Measurements from ENCODE around the gene PPCDC.
"Not testable (repeated sequence)": the region's sequence is repeated elsewhere in the genome, so short reads cannot be mapped to it uniquely, and the experiment has no call there.

Gene PPCDC

DNA sequence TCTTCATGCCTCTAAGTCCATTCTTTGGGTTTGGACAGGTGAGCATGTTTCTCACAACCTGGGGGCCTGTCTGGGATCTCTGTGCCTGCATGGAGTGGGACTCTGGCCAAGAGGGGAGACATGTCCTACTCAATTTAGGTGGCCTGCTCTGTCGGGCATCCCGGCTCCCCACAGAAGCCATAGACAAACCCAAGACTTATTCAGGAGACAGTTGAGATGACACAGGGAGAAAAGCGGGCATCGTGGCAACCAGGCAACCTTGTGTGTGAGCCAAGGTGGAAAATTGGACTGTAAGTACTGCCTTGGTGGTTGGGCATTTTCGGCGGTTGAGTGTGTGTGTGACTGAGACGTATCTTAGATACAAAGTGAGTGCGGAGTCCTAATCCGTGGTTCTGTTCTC, 40.5 kb downstream of the PPCDC start:
- Mint-ChIP-seq H3K27me3 (peaks cover 16% of the 10 kb centered on the region), H3K4me3 (no peak overlapping the region), H3K27ac (no peak overlapping the region), H3K9me3 (no peaks in the 10 kb centered on the region), H3K4me1 (ENCODE audit: low read depth) (peaks cover 41% of the 10 kb centered on the region), H3K36me3 (ENCODE audit: low read depth) (peaks cover 8% of the 10 kb centered on the region)

DNA sequence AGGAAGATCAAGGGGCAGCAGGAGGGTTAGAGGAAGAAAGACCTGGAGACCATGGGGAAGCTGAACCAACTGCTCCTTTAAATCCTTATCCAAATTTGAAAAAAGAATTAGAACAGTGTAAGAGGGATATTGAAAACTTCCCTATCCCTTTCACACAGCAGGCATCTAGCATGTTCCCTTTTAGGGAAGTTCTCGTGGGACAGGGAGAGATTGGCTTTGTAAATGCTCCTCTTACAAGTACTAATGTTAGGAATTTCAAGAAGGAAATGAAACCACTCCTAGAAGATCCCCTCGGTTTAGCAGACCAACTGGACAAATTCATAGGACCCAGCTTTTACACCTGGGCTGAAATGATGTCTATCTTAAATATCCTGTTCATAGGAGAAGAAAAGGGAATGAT, 41.5 kb downstream of the PPCDC start:
- Mint-ChIP-seq H3K4me1 (ENCODE audit: low read depth) (peaks cover 46% of the 10 kb centered on the region), H3K4me3 (no peak overlapping the region), H3K9me3 (no peaks in the 10 kb centered on the region), H3K27ac (no peak overlapping the region), H3K27me3 (peaks cover 16% of the 10 kb centered on the region), H3K36me3 (ENCODE audit: low read depth) (peaks cover 8% of the 10 kb centered on the region)

DNA sequence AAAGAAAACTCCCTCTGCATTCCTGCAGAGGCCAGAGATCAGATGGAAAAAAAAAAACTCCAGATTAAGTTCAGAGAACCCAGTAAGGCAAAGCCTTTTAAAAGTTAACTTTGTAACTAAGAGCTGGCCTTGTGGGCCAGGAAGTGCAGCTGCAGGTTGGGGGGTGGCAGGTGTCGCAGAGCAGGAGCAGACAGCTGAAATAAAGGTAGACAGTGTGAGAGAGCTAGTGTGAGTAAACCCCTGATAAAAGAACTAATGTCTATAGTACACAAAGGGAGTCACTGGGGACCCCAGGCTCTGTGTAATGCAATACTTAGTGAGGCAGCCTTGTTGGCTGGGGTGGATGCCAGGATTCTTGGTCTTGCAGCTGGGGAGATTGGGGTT, 42.1 kb downstream of the PPCDC start:
- H3K27ac Mint-ChIP-seq = no peak overlapping the region
- H3K4me1 Mint-ChIP-seq (ENCODE audit: low read depth) = peaks cover 46% of the 10 kb centered on the region
- no peak overlapping the region for H3K4me3 Mint-ChIP-seq
- peaks cover 17% of the 10 kb centered on the region for H3K27me3 Mint-ChIP-seq
- peaks cover 8% of the 10 kb centered on the region for H3K36me3 Mint-ChIP-seq (ENCODE audit: low read depth)
- H3K9me3 Mint-ChIP-seq = no peaks in the 10 kb centered on the region

DNA sequence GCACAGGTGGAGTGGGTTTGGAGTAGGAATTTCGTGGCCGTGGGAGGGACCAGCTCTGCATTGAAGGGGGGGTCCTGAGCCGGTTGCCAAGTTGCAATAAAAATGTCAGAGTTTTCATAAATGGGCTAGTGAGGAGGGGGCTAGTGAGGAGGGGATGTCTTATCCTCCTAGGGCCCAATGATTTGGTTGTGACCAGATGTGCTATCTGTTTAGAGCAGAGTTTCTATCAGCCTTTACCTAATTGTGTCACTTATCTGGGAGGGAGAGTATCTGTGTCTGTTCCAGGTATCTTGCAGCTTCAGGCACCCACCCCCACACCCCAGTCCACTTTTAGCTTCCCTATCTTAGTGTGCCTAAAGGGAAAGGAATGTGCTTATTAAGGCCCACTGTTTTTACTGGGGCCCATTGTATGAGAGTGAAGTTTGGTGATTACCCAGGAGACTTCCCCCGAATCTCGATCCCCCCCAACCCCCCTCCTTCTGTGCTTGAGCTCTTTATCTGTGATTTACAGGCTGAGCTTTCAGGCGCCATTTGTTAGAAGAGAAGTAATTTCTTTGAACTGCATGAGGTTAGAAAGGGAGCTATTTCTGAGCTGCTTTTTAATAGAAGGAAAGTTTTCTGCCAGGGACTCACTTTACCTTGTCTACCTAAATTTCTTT, 42.6 kb downstream of the PPCDC start:
- Mint-ChIP-seq H3K27me3 (peaks cover 19% of the 10 kb centered on the region), H3K4me3 (no peak overlapping the region), H3K4me1 (ENCODE audit: low read depth) (peaks cover 43% of the 10 kb centered on the region), H3K36me3 (ENCODE audit: low read depth) (peaks cover 8% of the 10 kb centered on the region), H3K27ac (no peak overlapping the region), H3K9me3 (no peaks in the 10 kb centered on the region)

DNA sequence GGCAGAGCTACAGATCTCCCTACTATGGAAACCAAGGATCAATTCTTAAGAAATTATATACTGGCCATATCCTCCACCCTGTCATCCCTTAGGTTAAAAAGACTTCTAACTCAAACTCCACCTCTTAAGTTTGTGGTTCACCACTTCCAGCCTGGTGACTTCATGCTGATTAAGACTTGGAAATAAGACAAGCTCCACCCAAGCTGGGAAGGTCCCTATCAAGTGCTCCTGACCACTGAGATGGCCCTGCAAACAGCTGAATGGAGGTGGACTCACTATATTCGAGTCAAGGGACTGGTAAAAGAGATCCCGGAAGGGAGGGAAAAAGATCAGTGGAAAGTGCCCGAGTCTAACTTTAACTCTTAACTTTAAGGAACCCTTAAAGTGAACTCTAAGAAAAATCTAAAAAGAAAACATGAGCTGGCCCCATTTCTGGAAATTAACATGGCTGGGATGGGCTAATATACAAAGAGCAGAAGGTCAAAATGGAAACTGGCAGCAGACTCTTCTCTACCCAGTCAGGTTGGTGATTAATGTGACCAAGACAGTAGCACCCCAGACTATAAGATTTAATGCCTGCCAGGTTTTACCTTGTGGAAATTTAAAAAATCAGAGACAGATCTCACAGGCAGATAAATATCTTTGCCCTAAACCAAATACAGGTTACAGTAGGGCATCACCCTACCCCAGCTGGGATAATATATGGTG, 43.9 kb downstream of the PPCDC start:
- H3K9me3 Mint-ChIP-seq = no peaks in the 10 kb centered on the region
- peaks cover 37% of the 10 kb centered on the region for H3K4me1 Mint-ChIP-seq (ENCODE audit: low read depth)
- H3K4me3 Mint-ChIP-seq = peak overlapping the region; percentile 63
- peaks cover 23% of the 10 kb centered on the region for H3K27me3 Mint-ChIP-seq
- H3K27ac Mint-ChIP-seq = peak overlapping the region; percentile 82
- H3K36me3 Mint-ChIP-seq (ENCODE audit: low read depth) = peaks cover 8% of the 10 kb centered on the region

DNA sequence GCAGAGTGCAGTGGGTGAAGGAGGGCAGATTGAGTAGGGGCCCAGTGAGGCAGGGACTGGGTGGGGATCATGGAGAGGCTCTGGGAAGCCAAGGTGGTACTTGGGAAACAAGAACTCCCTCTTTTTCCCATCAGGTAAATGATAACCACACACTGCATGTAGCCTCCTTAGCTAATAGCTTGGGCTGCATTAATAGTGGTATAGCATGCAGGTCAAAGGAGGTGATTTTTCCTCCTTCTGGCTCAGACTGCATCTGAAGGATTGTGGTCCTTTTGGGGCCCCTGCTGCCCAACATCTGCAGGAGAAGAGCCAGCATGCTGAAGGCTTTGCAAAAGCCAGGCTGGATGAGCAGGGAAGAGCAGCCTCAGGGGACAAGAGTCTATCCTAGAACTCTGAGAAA, 45.4 kb downstream of the PPCDC start:
- Mint-ChIP-seq H3K27me3 (peaks cover 23% of the 10 kb centered on the region), H3K27ac (no peak overlapping the region), H3K4me3 (no peak overlapping the region), H3K36me3 (ENCODE audit: low read depth) (peaks cover 8% of the 10 kb centered on the region), H3K9me3 (no peaks in the 10 kb centered on the region), H3K4me1 (ENCODE audit: low read depth) (peaks cover 37% of the 10 kb centered on the region)

DNA sequence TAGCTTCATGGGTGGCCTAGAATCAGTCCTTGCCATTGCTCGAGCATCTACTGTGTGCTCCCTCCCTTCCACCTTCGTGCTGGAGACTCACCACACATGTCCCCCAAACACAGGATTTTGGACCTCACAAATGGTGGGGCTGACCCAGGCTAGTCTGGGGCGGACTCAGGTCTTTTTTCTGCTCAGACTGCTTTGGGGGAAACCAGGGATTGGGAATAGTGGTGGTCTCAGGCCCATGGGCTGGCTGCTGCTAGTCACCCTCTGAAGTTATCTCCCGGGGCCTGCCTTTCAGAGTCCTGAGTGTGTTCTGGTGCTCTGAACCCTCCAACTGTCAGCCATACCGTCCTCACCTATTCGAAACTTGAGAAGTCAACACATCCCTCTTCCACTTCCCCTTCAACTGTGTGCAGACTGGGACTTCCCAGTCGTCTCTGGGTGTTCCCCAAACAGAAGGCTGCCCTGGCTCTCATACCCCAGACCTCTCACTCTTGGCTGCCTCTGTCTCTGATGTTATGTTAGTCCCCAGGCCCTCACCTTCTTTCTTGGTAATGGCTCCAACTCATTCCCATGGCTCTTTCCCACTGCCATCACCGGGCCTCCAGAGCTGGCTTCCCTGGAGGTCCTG, 46.0 kb downstream of the PPCDC start:
- Mint-ChIP-seq H3K27me3 (peaks cover 16% of the 10 kb centered on the region), H3K27ac (no peak overlapping the region), H3K9me3 (no peaks in the 10 kb centered on the region), H3K4me3 (no peak overlapping the region), H3K4me1 (ENCODE audit: low read depth) (peaks cover 37% of the 10 kb centered on the region), H3K36me3 (ENCODE audit: low read depth) (peaks cover 8% of the 10 kb centered on the region)

DNA sequence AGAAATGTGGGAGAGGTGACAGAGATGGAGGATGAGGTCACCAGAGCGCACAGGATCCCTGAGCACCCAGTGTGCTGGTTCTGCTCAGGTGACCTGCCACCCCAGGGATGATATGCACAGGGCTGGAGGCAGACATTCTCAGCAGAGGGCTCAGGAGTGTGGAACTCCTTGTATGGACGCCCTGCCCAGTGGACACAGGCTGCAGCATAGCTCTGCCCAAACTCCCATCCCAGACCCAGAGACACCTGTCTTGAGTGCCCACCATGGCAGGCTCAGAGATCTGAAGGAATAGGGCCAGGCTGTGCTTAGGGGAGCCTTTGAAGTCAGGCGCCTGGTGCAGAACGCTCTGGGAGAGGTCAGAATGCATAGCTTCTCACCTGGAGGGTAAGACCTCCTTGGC, 47.3 kb downstream of the PPCDC start:
- peaks cover 10% of the 10 kb centered on the region for H3K36me3 Mint-ChIP-seq (ENCODE audit: low read depth)

DNA sequence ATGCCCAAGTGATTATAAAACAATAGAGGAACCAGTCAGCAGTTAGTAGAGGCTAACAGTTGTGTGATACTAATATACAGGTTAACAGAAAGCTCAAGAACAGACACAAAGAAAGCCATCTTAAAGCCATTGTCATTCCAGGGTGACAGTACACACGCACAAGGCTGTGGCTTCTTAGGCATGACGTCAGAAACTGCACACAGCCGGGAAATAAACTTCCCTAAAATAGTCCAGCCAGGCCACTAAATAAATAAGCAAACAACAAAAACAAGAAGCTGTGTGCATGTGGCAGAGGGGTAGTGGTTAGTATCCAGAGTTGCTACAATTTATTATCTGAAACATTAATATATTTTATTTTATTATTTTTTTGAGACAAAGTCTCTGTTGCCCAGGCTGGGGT, 49.8 kb downstream of the PPCDC start:
- Mint-ChIP-seq H3K4me1 (ENCODE audit: low read depth) (peaks cover 17% of the 10 kb centered on the region), H3K4me3 (no peak overlapping the region), H3K27me3 (peaks cover 13% of the 10 kb centered on the region), H3K9me3 (peaks cover 10% of the 10 kb centered on the region), H3K27ac (no peak overlapping the region), H3K36me3 (ENCODE audit: low read depth) (peaks cover 11% of the 10 kb centered on the region)

More for the DNA sequence above, 47.3 kb downstream of the PPCDC start:
- Mint-ChIP-seq H3K4me1 (ENCODE audit: low read depth) (peaks cover 29% of the 10 kb centered on the region), H3K4me3 (no peak overlapping the region), H3K27me3 (peaks cover 16% of the 10 kb centered on the region), H3K9me3 (peaks cover 5% of the 10 kb centered on the region), H3K27ac (no peak overlapping the region)

DNA sequence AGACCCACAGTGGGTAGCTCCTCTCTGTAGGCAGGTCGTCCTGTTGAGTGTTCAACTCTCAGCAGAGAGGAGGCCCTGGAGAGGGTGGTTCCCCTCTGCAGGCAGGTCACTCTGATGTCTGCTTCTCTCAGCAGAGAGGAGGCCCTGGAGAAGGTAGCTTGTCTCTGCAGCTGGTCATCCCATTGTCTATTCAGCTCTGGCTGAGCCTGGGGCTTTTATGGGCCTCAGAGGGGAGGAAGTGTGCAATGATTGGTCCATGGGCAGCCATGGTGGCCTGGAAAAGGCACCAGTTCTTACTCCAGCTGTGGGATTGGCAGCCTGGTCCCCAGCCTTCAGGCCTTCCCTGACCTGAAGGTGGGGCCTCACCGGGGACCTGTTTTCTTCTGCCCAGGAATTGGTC, 52.9 kb downstream of the PPCDC start:
- Mint-ChIP-seq H3K4me1 (ENCODE audit: low read depth) (peaks cover 12% of the 10 kb centered on the region), H3K27ac (no peak overlapping the region), H3K9me3 (peaks cover 10% of the 10 kb centered on the region), H3K36me3 (ENCODE audit: low read depth) (peaks cover 11% of the 10 kb centered on the region), H3K27me3 (peaks cover 28% of the 10 kb centered on the region), H3K4me3 (no peak overlapping the region)

DNA sequence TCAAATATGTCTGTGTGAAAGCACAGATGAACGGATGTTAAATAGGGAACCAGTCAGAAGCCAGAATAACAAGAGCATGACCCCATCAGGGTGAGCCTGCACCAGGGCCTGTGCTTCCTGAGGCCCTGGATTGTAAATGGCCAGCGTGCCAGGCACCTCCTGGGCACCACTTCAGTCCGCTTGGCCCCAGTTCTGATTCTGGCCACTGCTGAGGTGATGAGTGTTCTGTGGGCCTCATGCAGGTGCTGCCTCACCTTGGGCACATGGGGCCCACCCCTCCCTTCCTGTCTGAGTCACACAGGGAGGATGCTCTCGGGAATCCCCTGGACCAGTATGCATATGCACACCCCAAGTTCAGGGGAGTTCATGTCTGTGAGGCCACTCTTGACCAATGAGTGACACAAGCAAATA, 54.2 kb downstream of the PPCDC start:
- H3K27ac Mint-ChIP-seq, H3K4me3 Mint-ChIP-seq: not testable (repeated sequence)
- H3K36me3 Mint-ChIP-seq (ENCODE audit: low read depth) = peaks cover 11% of the 10 kb centered on the region
- peaks cover 32% of the 10 kb centered on the region for H3K27me3 Mint-ChIP-seq
- peaks cover 10% of the 10 kb centered on the region for H3K9me3 Mint-ChIP-seq
- peaks cover 12% of the 10 kb centered on the region for H3K4me1 Mint-ChIP-seq (ENCODE audit: low read depth)

DNA sequence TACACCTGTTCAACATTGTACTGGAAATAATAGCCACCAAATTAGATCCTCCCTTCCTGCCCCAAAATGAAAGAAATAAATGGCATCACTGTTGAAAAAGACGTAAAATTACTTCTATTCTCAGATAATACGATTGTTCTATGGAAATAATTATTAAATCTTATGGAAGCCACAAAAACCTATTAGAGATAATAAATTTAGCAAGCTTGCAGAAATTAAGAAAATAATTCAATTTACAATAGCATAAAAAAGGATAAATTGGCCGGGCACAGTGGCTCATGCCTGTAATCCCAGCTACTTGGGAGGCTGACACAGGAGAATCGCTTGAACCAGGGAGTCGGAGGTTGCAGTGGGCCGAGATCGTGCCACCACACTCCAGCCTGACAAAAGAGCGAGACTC, 57.8 kb downstream of the PPCDC start:
- Mint-ChIP-seq H3K4me3 (no peak overlapping the region), H3K9me3 (peaks cover 8% of the 10 kb centered on the region), H3K4me1 (ENCODE audit: low read depth) (peaks cover 12% of the 10 kb centered on the region), H3K27ac (no peak overlapping the region), H3K36me3 (ENCODE audit: low read depth) (peaks cover 8% of the 10 kb centered on the region), H3K27me3 (peaks cover 43% of the 10 kb centered on the region)

DNA sequence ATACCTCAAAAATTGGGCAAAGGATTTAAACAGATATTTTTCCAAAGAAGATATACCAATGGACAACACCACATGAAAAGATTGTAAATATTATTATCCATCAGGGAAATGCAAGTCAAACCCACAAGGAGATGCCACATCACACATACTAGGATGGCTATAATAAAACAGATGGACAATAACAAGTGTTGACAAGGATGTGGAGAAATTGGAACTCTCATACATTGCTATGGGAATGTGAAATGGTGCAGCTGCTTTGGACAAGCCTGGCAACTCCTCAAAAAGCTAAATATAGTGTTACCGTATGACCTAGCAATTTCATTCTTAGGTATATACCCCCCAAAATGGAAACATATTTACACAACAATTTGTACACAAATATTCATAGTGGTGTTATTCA, 59.3 kb downstream of the PPCDC start:
- H3K9me3 Mint-ChIP-seq = peaks cover 18% of the 10 kb centered on the region
- peaks cover 7% of the 10 kb centered on the region for H3K4me1 Mint-ChIP-seq (ENCODE audit: low read depth)
- no peak overlapping the region for H3K27ac Mint-ChIP-seq
- H3K36me3 Mint-ChIP-seq (ENCODE audit: low read depth) = peaks cover 15% of the 10 kb centered on the region
- no peak overlapping the region for H3K4me3 Mint-ChIP-seq
- peaks cover 49% of the 10 kb centered on the region for H3K27me3 Mint-ChIP-seq

DNA sequence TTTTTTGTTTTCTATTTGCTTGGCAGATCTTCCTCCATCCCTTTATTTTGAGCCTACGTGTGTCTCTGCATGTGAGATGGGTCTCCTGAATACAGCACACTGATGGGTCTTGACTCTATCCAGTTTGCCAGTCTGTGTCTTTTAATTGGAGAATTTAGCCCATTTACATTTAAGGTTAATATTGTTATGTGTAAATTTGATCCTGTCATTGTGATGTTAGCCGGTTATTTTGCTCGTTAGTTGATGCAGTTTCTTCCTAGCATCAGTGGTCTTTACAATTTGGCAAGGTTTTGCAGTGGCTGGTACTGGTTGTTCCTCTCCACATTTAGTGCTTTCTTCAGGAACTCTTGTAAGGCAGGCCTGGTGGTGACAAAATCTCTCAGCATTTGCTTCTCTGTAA, 62.3 kb downstream of the PPCDC start:
- Mint-ChIP-seq H3K9me3 (peaks cover 18% of the 10 kb centered on the region), H3K27me3 (peaks cover 45% of the 10 kb centered on the region), H3K36me3 (ENCODE audit: low read depth) (peaks cover 15% of the 10 kb centered on the region)
- not testable (repeated sequence) for H3K4me3 Mint-ChIP-seq; H3K4me1 Mint-ChIP-seq (ENCODE audit: low read depth); H3K27ac Mint-ChIP-seq

All from stimulated activated naive CD8-positive, alpha-beta T cell treated with anti-CD3 and anti-CD28 coated beads, Interleukin-15, Interleukin-2, amounts not matched to agents 100 ng/mL and 50 ng/mL, for 24 hours (primary cell).